GM19239 (cell line): ENCODE measurements around the gene PAEP.
A peak's percentile ranks its signal among the peaks of the same experiment; 100 is the strongest.
"Not testable (repeated sequence)": the region's sequence is repeated elsewhere in the genome, so short reads cannot be mapped to it uniquely, and the experiment has no call there.

Experiments
- DNase-seq: peaks from one replicate; pipeline ENCODE4 v3.0.0; 2011; ENCODE audit warnings: low spot score; ENCODE audit not compliant: insufficient read length
- FAIRE-seq: peaks from 2 replicates; lab custom pipeline; 2011; peaks lifted over from hg19 to GRCh38; lab: Jason Lieb, UNC

PAEP gene

GRCh38 chr9:135525241-135526088, 36.1 kb upstream of the PAEP start:
- DNase-seq = no peak
- FAIRE-seq = no peak

GRCh38 chr9:135526089-135526729, 35.3 kb upstream of the PAEP start:
- no peak for DNase-seq
- FAIRE-seq = no peak

- DNase-seq (no peak), FAIRE-seq (no peak)
Measured at GRCh38 chr9:135526730-135527571, 34.6 kb upstream of the PAEP start.

- FAIRE-seq, DNase-seq: not testable (repeated sequence)
Measured at GRCh38 chr9:135528842-135529435, 32.6 kb upstream of the PAEP start.

GRCh38 chr9:135530146-135530545, 31.4 kb upstream of the PAEP start:
- FAIRE-seq = no peak
- DNase-seq = no peak

GRCh38 chr9:135531096-135531495, 30.5 kb upstream of the PAEP start:
- FAIRE-seq = no peak
- DNase-seq = no peak

GRCh38 chr9:135533113-135533512, 28.4 kb upstream of the PAEP start:
- DNase-seq (no peak), FAIRE-seq (no peak)

GRCh38 chr9:135533674-135534073, 27.9 kb upstream of the PAEP start:
- no peak for FAIRE-seq
- DNase-seq = no peak

- not testable (repeated sequence) for FAIRE-seq, DNase-seq
Measured at GRCh38 chr9:135534192-135534711, 27.3 kb upstream of the PAEP start.

- FAIRE-seq, DNase-seq: not testable (repeated sequence)
Measured at GRCh38 chr9:135534826-135535225, 26.7 kb upstream of the PAEP start.

GRCh38 chr9:135535631-135536030, 25.9 kb upstream of the PAEP start:
- FAIRE-seq, DNase-seq: not testable (repeated sequence)

GRCh38 chr9:135536216-135536615, 25.3 kb upstream of the PAEP start:
- FAIRE-seq = no peak
- no peak for DNase-seq

- not testable (repeated sequence) for DNase-seq
- FAIRE-seq = peak; percentile 14
Measured at GRCh38 chr9:135543262-135543894, 18.2 kb upstream of the PAEP start.

GRCh38 chr9:135544981-135545635, 16.4 kb upstream of the PAEP start:
- FAIRE-seq = no peak
- no peak for DNase-seq

GRCh38 chr9:135545646-135546176, 15.8 kb upstream of the PAEP start, which contains the start of gene OBP2A:
OBP2A (plus strand) TSS chr9:135546126; CDS start chr9:135546181, 55 bp downstream.
- not testable (repeated sequence) for DNase-seq, FAIRE-seq

GRCh38 chr9:135546792-135547617, 14.6 kb upstream of the PAEP start:
- not testable (repeated sequence) for DNase-seq, FAIRE-seq
